Lower lobe of right lung (tissue), 2 donors: ENCODE data around the gene PPP1R1A. TPM values are rescaled to one million over a fixed set of nuclear protein-coding genes. Genes with fewer than 3 reads are reported as not detected.

ENCODE experiments used
- ATAC-seq, 2 donors: fragments of 200-7000 bp; cut with Tn5 transposase; one replicate each; pipeline ENCODE4 v1.9.1; 2020 to 2022; ENCODE audit warnings: mild to moderate bottlenecking in 2 of 2, moderate library complexity in 2 of 2
- DNase-seq: peaks from one replicate; pipeline ENCODE4 v3.0.0-alpha.2; 2020
- H3K27ac ChIP-seq: fragments of 200-600 bp; one replicate; pipeline ENCODE4 v1.8.0; 2022
- H3K27me3 ChIP-seq: fragments of 200-600 bp; one replicate; pipeline ENCODE4 v1.8.0; 2022; ENCODE audit warnings: low read depth
- H3K36me3 ChIP-seq: fragments of 200-600 bp; one replicate; pipeline ENCODE4 v1.8.0; 2022; ENCODE audit warnings: mild to moderate bottlenecking
- H3K4me1 ChIP-seq: fragments of 200-600 bp; one replicate; pipeline ENCODE4 v1.8.0; 2022
- H3K4me3 ChIP-seq: fragments of 200-600 bp; one replicate; pipeline ENCODE4 v1.8.0; 2022; ENCODE audit warnings: mild to moderate bottlenecking
- H3K9me3 ChIP-seq: fragments of 200-600 bp; one replicate; pipeline ENCODE4 v1.8.0; 2022
- CTCF ChIP-seq: fragments of 200-600 bp; IDR thresholded peaks from one replicate; pipeline ENCODE4 v1.8.0; 2022; ENCODE audit warnings: antibody characterized with exemption, mild to moderate bottlenecking
- intact Hi-C: fragments of 100-400 bp; cut with DNase I; formaldehyde crosslinking; loops from one replicate; pipeline ENCODE4 v1.11.0; 2022
- total RNA-seq: library from RNA; stranded (reverse); fragmentation: NEBNext Ultra II Directional; extraction: Animal tissue kit (Norgen Biotek cat#: 25700); gene quantifications from one replicate; pipeline ENCODE4 v1.2.1, GENCODE V29; 2021
- donor health status: DM: no; HTN: yes; CAD: no; lungs with severe emphysema.

PPP1R1A gene
- total RNA-seq, 1 donor from 2014 or later: not detected

- intact Hi-C loops: no loop called here
Observed at GRCh38 chr12:54529581-54529980, 58.9 kb downstream of the PPP1R1A start.

More at GRCh38 chr12:54529581-54529980, 58.9 kb downstream of the PPP1R1A start:
- DNase-seq (no peak), ATAC-seq (no peak)
- no peak for TF ChIP-seq CTCF
- peaks cover 88% of the 10 kb centered on the region for H3K36me3 ChIP-seq
- peaks cover 4% of the 10 kb centered on the region for H3K27me3 ChIP-seq
- no peak overlapping the region for H3K27ac ChIP-seq
- H3K9me3 ChIP-seq: no peaks in the 10 kb centered on the region
- no peak overlapping the region for H3K4me3 ChIP-seq
- no peaks in the 10 kb centered on the region for H3K4me1 ChIP-seq

Other genes starting within 250 kb of the PPP1R1A start
- 0.65 TPM for gene GPR84, start 224.2 kb downstream of the PPP1R1A start, total RNA-seq
- 28.3 TPM for gene ZNF385A, start 203.9 kb downstream of the PPP1R1A start, total RNA-seq
- gene ITGA5, start 169.4 kb downstream of the PPP1R1A start, total RNA-seq: 97.1 TPM
- gene GTSF1, start 115.1 kb downstream of the PPP1R1A start, total RNA-seq: 4.5 TPM
- 107 TPM for gene NCKAP1L, start 90.9 kb downstream of the PPP1R1A start, total RNA-seq
- gene PDE1B, start 39.1 kb downstream of the PPP1R1A start, total RNA-seq: 9.1 TPM
- not detected for gene LACRT, start 46.2 kb upstream of the PPP1R1A start, total RNA-seq
- gene DCD, start 59.7 kb upstream of the PPP1R1A start, total RNA-seq: not detected